Right ventricle myocardium inferior (tissue), 1 donor: ENCODE measurements around the gene LGALS3BP. TPM values are rescaled to one million over a fixed set of nuclear protein-coding genes. Genes with fewer than 3 reads are reported as not detected.

Experiments used
- ATAC-seq: fragments of 200-7000 bp; cut with Tn5 transposase; one replicate; pipeline ENCODE4 v1.9.1; 2020; ENCODE audit warnings: mild to moderate bottlenecking, moderate library complexity
- DNase-seq: peaks from one replicate; pipeline ENCODE4 v3.0.0; 2021; ENCODE audit errors: missing footprints
- intact Hi-C: fragments of 100-400 bp; cut with DNase I; formaldehyde crosslinking; loops from one replicate; pipeline ENCODE4 v1.11.0; 2022
- total RNA-seq: library from RNA; stranded (reverse); fragmentation: NEBNext Ultra II Directional; extraction: Animal tissue kit (Norgen Biotek cat#: 25700); gene quantifications from one replicate; pipeline ENCODE4 v1.2.1, GENCODE V29; 2021
- donor health status: DM: no; HTN: yes; CAD: no; lungs with severe emphysema.

LGALS3BP gene
- total RNA-seq, 1 donor from 2014 or later, result 611 TPM

GRCh38 chr17:78933959-78934568 is 45.7 kb downstream of the LGALS3BP start:
- ATAC-seq (peak; percentile 92), DNase-seq (peak; percentile 95)
- intact Hi-C loops, result loop anchor here (1.0 kb wide), 1 partner anchor 93 kb away; no protein-coding TSS in a partner anchor

- peak; percentile 18 for ATAC-seq
- peak; percentile 81 for DNase-seq
- intact Hi-C loops, result no loop called here
These were observed 46.4 kb downstream of the LGALS3BP start for GRCh38 chr17:78933025-78933958.

GRCh38 chr17:78929908-78930775 is 49.6 kb downstream of the LGALS3BP start:
- no peak for ATAC-seq
- intact Hi-C loops, result loop anchor here (5.0 kb wide), 1 partner anchor 42 kb away; no protein-coding TSS in a partner anchor
- peak; percentile 67 for DNase-seq

GRCh38 chr17:78925662-78926555 is 53.8 kb downstream of the LGALS3BP start:
- intact Hi-C loops, result loop anchor here (2.0 to 5.0 kb wide), 2 partner anchors 46 to 61 kb away; no protein-coding TSS in a partner anchor

GRCh38 chr17:78925234-78925633 is 54.5 kb downstream of the LGALS3BP start, which contains the start of gene TIMP2:
TSS of gene TIMP2 (minus strand) at chr17:78925387. CDS start at chr17:78925088, 299 bp downstream.
- DNase-seq, result peak; percentile 93
- intact Hi-C loops, result loop anchor here (2.0 to 5.0 kb wide), 2 partner anchors 47 to 60 kb away; no protein-coding TSS in a partner anchor
- peak; percentile 70 for ATAC-seq

More at GRCh38 chr17:78925662-78926555, 53.8 kb downstream of the LGALS3BP start:
- peak; percentile 88 for DNase-seq
- peak; percentile 74 for ATAC-seq

- DNase-seq (peak; percentile 72), ATAC-seq (no peak)
- intact Hi-C loops, result loop anchor here (2.0 to 5.0 kb wide), 3 partner anchors 42 to 60 kb away; no protein-coding TSS in a partner anchor
These were observed 55.1 kb downstream of the LGALS3BP start for GRCh38 chr17:78924481-78925151.

- intact Hi-C loops, result loop anchor here (2.0 to 5.0 kb wide), 2 partner anchors 42 to 59 kb away; no protein-coding TSS in a partner anchor
- ATAC-seq, result no peak
- DNase-seq, result peak; percentile 91
These were observed 55.9 kb downstream of the LGALS3BP start for GRCh38 chr17:78923660-78924453.

GRCh38 chr17:78922816-78923498 is 56.8 kb downstream of the LGALS3BP start:
- intact Hi-C loops, result loop anchor here (5.0 kb wide), 1 partner anchor 41 kb away; no protein-coding TSS in a partner anchor
- DNase-seq, result peak; percentile 44
- ATAC-seq, result no peak

GRCh38 chr17:78921437-78921971 is 58.2 kb downstream of the LGALS3BP start:
- DNase-seq (peak; percentile 72), ATAC-seq (peak; percentile 57)
- intact Hi-C loops, result loop anchor here (2.0 to 5.0 kb wide), 2 partner anchors 19 to 39 kb away; partner anchors contain the start of gene CEP295NL

Other genes starting within 250 kb of the LGALS3BP start
- 34.0 TPM for gene CYTH1, start 197.7 kb downstream of the LGALS3BP start, total RNA-seq
- 18.4 TPM for gene USP36, start 139.1 kb downstream of the LGALS3BP start, total RNA-seq
- gene CEP295NL, start 76.7 kb downstream of the LGALS3BP start, total RNA-seq, result 0.60 TPM
- 138 TPM for gene TIMP2, start 54.5 kb downstream of the LGALS3BP start, total RNA-seq
- gene CANT1, start 29.8 kb upstream of the LGALS3BP start, total RNA-seq, result 31.1 TPM
- gene C1QTNF1, start 44.2 kb upstream of the LGALS3BP start, total RNA-seq, result 240 TPM
- gene ENGASE, start 94.9 kb upstream of the LGALS3BP start, total RNA-seq, result 29.8 TPM